HG03039 (cell line): ENCODE measurements around the gene TIMM23.
"Not testable (repeated sequence)": the region's sequence is repeated elsewhere in the genome, so short reads cannot be mapped to it uniquely, and the experiment has no call there.

Source experiments
- ATAC-seq: cut with Tn5 transposase; IDR thresholded peaks from one replicate; pipeline ENCODE4 v1.9.1; 2021; ENCODE audit warnings: mild to moderate bottlenecking, moderate library complexity; ENCODE audit not compliant: unreplicated experiment

Gene TIMM23

DNA sequence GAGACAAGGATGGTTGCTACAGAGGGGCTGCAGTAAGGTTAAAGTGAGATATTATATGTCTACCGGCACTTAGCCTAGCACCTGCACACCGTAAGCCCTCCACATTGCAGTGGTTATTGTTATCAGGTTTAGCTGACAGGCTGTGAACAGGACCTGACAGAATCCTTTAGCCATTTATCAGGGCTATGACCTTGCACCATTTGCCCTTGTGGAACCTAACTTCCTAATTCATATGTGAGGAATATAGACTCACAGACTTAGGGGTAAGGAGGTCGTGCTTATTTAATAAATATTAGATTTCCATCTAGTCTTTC is 48.0 kb downstream of the TIMM23 start:
- ATAC-seq: no peak

DNA sequence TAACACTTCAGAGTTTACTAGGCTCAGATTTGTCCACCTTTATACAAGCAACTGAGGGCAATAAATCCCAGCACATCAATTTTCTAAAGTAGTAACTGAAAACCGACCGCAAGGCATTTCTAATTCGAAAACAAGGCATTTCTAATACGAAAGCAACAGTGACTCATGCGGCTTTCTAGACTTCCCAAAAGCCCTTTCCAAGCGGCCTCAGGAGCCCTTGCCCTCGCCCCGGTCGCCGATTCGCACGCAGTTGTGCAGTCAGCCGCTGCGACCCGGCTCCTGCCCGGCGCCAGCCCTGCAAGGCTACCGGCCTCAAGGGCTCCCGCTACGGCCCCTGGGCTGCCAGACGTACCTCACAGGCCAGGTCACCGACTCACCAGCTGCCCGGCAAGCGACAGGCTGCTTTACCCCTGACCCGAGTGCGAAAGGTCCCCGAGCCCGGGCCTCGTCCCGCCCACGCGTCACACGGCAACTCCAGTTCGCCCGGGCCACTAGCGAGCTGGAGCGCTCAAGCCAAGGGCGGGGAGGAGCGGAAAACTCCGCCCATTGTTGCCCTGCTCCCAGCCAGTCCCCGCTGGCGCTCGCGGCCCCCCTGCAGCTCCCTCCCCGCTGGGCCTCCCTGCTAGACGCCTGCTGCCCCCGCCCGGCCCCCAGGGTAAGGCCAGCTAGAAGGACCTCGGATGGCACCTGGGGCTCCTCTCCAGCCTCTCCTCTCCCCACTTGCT is 50.9 kb downstream of the TIMM23 start:
- peak; percentile 91 for ATAC-seq

DNA sequence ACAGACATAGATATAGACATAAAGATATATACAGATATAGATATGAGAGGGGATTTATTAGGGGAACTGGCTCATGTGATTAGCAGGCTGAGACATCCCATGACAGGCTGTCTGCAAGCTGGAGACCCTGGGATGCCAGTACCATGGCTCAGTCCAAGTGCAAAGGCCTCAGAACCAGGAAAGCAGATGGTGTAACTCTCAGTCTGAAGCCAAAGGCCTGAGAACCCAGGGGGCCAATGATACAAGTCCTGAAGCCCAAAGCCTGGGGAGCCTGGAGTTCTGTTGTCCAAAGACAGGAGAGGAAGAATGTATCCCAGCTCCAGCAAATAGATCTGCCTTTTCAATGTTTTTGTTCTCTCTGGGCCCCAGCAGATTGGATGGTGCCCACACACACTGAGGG is 52.7 kb downstream of the TIMM23 start:
- ATAC-seq: no peak

GRCh38 chr10:46025406-46025805 is 53.1 kb downstream of the TIMM23 start:
- ATAC-seq: no peak

DNA sequence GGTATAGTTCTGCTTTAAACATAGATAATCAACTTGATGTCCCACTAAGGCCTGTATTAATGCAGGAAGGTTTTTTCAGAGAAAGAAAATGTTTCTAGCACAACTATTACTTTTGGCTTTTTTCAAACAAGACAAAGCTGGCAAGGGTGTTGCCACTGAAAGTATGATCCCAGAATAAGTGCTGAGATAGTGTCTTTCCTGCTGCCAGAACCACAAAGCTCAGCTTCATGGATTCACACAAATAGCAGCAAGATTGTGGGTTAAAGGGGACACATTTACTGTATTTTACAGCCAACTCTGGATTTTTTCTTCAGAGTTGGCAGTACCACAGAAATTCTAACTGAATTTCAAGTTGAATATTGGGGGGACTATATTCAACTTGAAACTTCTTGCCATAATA is 53.8 kb downstream of the TIMM23 start:
- no peak for ATAC-seq

GRCh38 chr10:46028584-46029460 is 56.5 kb downstream of the TIMM23 start:
- ATAC-seq: peak; percentile 31

- ATAC-seq: no peak
These were observed 57.3 kb downstream of the TIMM23 start for GRCh38 chr10:46029461-46030030.

- peak; percentile 94 for ATAC-seq
These were observed 58.0 kb downstream of the TIMM23 start, which contains the start of gene NCOA4 for GRCh38 chr10:46030091-46030937. Gene NCOA4, minus strand, starts transcription at chr10:46030623. Its CDS starts 13,943 bp downstream, at chr10:46016680.

DNA sequence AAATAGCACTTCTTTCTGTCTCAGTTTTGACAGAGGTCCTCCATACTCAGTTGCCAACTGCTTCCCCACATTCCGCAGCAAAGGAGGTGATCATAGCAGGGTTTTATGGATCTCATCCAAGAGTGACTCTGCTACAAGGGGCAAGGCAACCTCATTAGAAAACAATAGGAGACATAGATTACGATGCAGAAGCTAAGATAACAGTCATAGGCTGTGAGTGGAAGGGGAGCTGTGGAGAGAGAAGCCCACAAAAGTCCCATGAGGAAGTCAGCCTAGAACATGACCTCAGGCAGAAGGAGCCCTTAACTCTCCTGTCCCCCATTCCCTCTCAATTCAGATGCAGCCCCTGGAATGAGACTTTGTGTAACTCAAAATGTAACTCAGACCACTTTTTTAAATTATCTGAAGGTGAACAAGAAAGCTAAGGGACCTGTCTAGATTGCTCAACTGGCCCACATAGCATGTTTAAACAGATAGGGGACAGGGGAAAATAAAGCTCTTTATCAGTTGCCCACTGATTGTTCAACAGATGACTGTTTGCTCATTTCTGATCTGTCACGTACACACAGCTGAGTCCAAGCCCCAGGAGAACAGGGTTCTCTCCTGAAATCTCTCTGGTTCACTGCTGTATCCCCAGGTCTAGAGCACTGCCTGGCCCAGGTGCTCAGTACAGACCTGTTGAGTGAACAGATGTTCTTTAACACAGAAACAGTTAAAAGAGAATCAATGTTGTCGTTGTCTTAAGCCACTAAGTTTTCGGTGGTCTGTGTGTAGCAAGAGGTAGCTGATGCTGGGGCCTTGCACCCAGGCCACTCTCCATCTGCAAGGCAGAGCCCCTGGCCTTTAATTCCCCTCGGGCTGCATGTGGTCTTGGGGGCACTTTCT is 59.6 kb downstream of the TIMM23 start:
- ATAC-seq: no peak

GRCh38 chr10:46033602-46034011 is 61.3 kb downstream of the TIMM23 start:
- ATAC-seq: no peak

GRCh38 chr10:46035923-46036849 is 63.9 kb downstream of the TIMM23 start:
- no peak for ATAC-seq

DNA sequence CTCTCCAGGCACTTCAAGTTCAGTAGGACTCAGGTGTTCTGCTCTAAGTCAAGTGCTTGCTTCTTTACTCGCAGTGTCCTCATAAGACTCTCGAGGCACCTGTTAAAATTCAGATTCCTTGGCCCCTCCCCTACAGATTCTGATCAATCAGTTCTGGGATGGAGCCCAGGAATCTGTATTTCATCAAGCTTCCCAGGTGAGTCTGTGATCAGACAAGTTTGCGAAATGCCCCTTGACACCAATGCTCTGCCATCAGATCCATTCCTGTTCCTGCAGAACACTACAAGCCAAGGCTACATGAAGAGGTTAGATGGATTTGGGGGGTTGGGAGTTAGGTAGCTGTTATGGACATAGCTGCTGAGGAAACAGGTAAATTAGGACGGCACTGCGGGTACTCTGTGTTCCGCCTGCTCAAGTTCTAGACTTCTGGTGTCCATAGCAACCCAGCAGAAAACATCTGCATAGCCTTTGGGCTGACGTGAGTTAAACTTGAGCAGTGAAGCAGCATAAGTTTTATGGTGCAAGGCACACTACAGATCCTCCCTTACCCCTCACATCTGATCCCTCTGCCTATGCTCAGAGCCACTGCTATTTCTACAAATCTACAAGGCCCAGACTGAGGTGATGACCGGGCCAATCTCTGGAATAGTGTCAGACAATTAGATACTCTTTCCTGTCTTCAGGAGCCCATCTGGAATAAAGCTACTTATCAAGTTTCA is 65.0 kb downstream of the TIMM23 start:
- ATAC-seq: no peak

DNA sequence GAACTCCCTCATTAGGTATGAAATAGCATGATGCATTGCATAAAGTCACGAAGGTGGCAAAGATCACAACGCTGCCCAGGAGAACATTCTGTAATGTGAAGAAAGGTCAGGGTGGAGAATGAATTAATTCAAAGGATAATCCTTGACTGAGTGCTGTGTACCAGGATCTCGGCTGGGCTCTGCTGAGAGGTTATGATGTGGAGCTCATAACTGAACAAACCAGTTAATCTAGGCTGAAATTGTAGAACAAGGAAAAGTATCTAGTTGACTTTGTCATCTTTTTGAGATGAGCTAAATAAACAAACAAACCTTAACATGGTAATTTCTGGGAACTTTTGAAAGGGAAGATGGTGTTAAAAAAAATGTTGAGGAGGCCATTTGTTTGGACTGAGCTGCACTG is 67.7 kb downstream of the TIMM23 start:
- no peak for ATAC-seq

DNA sequence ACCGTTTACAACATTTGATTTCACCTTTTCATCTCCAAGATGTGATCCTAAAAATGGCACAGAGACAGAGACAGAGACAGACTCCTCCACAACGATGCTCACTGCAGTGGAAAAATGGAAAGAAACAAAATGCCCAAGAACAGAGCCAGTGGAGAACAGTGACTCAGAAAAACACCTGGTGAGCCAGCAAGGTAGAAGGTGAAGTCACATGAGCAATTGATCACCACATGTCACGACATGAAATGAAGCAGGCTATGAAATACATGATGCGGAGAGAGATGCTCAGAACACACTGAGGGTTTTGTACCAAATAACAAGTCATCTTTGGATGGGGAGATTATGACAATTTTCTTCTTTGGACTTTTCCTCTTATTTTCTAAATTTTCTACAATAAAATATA is 70.2 kb downstream of the TIMM23 start:
- no peak for ATAC-seq

DNA sequence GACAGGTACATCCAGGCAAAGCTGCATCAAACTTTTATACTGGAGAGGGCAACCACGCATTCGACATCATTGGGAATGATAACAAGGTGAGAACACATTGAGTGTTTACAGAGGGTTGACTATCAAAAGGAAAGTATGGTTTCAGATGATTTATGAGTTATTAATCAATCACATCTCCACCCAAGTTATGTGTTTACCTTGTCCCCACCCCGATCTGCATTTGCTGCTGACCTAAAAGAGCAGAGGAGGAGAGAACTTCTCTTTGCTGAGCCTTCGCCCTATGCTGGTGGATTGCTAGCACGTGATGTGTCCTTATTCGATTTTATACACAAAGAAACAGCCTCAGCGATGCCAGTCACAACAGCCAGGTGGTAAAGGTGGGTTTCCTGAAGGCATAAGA is 74.0 kb downstream of the TIMM23 start, which contains the start of gene MSMB:
Gene MSMB (minus strand): TSS at position 9 of the 400 bp plus-strand sequence. CDS start 32 bp downstream, outside the sequence.
- no peak for ATAC-seq

- no peak for ATAC-seq
These were observed 75.9 kb downstream of the TIMM23 start for GRCh38 chr10:46048152-46048551.

- not testable (repeated sequence) for ATAC-seq
These were observed 77.2 kb downstream of the TIMM23 start for GRCh38 chr10:46049497-46049831.

DNA sequence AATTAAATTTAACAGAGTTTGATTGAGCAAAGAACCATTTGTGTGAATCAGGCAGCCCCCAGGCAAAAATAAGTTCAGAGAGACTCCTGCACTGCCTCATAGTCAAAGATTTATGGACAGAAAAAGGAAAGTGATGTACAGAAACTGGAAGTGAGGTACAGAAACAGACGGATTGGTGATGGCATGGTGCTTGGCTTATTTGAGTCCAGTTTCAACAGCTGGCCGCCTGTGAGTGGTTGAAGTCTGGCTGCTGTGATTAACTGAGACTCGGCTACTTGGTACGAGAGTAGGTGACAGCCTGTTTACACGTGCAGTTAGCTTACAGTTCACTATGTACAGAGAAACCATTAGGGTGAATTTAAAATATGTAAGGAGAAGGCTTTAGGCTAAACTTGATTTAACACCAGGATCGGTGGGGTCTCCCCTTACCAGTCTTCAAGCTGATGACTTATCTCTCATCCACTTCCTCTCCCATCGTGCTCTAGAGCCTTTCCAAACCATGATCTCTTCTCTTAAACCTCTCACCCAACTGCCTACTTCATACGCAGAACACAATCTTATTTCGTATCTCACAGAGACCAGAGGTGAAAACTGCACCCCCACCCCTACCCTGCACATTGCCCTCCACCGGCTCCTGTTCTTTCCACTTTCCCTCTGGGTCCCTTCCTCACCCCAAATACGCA is 78.8 kb downstream of the TIMM23 start:
- ATAC-seq: no peak
